Central memory CD8-positive, alpha-beta T cell (primary cell): ENCODE data around the gene CDCP1.
"Not testable (repeated sequence)": the region's sequence is repeated elsewhere in the genome, so short reads cannot be mapped to it uniquely, and the experiment has no call there.

Experiments used
- ATAC-seq: fragments of 150-1000 bp; cut with Tn5 transposase; replicated peaks from 2 replicates; pipeline ENCODE4 v1.10.0; 2022; ENCODE audit warnings: mild to moderate bottlenecking, moderate FRiP score, moderate number of reproducible peaks; ENCODE audit not compliant: poor library complexity, severe bottlenecking; ENCODE audit errors: extremely low read depth
- DNase-seq, 2 donors: peaks; one replicate each; pipeline ENCODE4 v3.0.0; 2021; ENCODE audit warnings: low spot score in 2 of 2
- H3K27ac Mint-ChIP-seq: one replicate; pipeline ENCODE4 v1.8.0; 2022; ENCODE audit warnings: low read depth, mild to moderate bottlenecking, moderate library complexity, mixed read lengths
- H3K27me3 Mint-ChIP-seq: one replicate; pipeline ENCODE4 v1.8.0; 2022; ENCODE audit warnings: mixed read lengths
- H3K36me3 Mint-ChIP-seq: one replicate; pipeline ENCODE4 v1.8.0; 2022; ENCODE audit warnings: mild to moderate bottlenecking, moderate library complexity, mixed read lengths; ENCODE audit not compliant: insufficient read depth
- H3K4me1 Mint-ChIP-seq: one replicate; pipeline ENCODE4 v1.8.0; 2022; ENCODE audit warnings: mixed read lengths
- H3K4me3 Mint-ChIP-seq: one replicate; pipeline ENCODE4 v1.8.0; 2022; ENCODE audit warnings: mild to moderate bottlenecking, moderate library complexity, mixed read lengths
- H3K9me3 Mint-ChIP-seq: one replicate; pipeline ENCODE4 v1.8.0; 2022; ENCODE audit warnings: mixed read lengths

CDCP1 gene

DNA sequence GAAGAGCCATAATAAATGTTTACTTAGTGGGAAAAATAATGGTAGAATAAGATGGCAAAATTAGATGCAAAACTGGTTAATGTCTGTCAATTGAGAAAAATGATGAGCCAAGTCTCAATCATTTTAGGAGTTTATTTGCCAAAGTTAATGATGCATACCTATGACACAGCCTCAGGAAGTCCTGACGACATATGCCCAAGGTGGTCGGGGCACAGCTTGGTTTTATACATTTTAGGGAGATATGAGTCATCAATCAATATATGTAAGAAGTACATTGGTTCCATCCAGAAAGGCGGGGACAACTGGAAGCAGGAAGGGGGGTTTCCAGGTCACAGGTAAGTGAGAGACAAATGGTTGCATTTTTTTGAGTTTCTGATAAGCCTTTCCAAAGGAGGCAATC is 88.6 kb downstream of the CDCP1 start:
- Mint-ChIP-seq H3K9me3 (no peaks in the 10 kb centered on the region), H3K36me3 (no peaks in the 10 kb centered on the region), H3K4me3 (no peak overlapping the region), H3K27ac (no peak overlapping the region), H3K4me1 (no peaks in the 10 kb centered on the region), H3K27me3 (peaks cover 22% of the 10 kb centered on the region)
- ATAC-seq (no peak), DNase-seq (no peak)

DNA sequence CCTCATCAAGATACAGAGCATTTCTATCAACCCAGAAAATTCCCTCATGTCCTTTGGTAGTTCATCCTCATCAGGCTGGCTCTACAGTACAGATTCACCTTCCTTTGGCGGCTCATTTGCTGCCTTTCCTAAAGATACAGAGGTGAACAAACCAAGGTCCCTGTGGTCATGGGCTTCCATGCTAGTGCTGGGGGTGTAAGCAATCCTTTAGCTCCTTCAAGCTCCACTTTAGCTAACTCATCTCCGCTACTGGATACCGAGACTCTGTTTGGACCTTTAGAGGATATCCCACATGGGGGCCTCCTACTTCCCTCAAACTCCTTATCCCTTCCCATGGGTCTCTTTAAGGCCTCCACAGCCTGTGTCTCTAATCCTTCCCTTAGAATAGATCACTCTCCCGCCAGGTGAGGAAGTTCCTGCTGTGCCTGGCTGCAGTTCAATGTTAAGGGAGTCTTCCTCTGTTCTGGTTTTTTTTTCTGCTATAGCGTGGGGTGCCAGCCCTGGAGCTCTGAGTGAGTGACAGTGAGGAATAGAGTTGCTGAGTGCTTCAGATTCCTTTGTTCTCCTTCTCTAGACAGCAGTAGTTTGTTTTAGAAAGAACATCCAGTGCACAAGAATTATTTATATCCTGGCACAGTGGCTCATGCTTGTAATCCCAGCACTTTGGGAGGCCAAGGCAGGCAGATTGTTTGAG is 89.4 kb downstream of the CDCP1 start:
- no peak overlapping the region for H3K4me3 Mint-ChIP-seq
- H3K27me3 Mint-ChIP-seq: peaks cover 22% of the 10 kb centered on the region
- H3K27ac Mint-ChIP-seq: no peak overlapping the region
- ATAC-seq (no peak), DNase-seq (no peak)
- H3K9me3 Mint-ChIP-seq: no peaks in the 10 kb centered on the region
- no peaks in the 10 kb centered on the region for H3K4me1 Mint-ChIP-seq
- no peaks in the 10 kb centered on the region for H3K36me3 Mint-ChIP-seq

DNA sequence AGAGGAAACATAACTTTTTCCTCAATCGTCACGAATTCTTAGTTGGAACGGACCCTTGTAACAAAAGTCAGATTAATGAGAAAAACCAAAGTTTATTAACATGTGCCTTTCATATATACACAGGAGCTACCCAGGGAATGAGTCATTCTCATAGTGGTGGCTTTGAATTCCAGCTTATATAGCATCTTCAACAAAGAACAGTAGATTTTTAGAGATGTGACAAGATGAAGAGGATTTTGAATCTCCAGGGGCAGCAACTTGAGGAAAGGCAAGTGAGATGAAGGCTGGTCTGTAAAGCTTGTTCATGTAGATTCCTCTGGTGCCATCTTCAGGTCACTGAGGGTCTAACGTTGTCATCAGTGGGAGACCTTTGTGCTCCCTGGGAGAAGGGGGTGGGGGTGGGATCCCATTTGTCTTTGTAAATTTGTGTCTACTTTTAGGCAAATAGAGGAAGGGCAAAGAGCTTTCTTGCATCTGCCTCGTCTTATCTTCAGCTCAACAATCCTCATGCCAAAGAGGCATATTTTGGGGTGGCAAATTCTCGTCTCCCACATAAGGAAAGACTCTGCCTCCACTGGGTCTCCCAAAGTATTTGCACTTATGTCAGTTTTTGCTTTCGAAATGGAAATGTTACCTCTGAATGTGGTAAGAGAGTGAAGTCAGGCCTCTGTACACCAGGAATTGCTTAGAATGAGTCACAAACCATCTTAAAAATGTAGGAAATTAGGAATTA is 90.6 kb downstream of the CDCP1 start:
- Mint-ChIP-seq H3K4me1 (no peaks in the 10 kb centered on the region), H3K9me3 (no peaks in the 10 kb centered on the region), H3K36me3 (no peaks in the 10 kb centered on the region), H3K27ac (no peak overlapping the region), H3K4me3 (no peak overlapping the region), H3K27me3 (peaks cover 27% of the 10 kb centered on the region)
- DNase-seq (no peak), ATAC-seq (no peak)

DNA sequence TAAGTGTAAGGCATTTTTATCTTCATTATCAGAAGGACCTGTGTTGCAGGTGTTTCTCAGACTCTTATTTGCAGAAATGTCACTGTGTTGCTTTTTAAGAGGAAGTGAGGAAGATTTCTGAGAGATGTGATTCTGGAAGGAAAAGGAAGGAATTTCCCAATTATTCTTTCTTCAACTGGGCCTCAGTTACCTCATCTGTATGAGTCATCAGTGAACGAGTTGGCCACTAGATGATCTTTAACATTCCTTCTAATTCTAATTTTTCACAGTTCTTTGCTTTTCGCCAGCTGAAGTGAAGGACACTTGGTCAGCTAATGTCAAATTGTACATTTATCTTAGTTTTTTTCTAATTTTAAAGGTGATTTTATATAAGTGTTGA is 91.2 kb downstream of the CDCP1 start:
- Mint-ChIP-seq H3K27ac (no peak overlapping the region), H3K4me3 (no peak overlapping the region), H3K27me3 (peaks cover 32% of the 10 kb centered on the region), H3K36me3 (no peaks in the 10 kb centered on the region), H3K9me3 (no peaks in the 10 kb centered on the region), H3K4me1 (no peaks in the 10 kb centered on the region)
- ATAC-seq (no peak), DNase-seq (no peak)

DNA sequence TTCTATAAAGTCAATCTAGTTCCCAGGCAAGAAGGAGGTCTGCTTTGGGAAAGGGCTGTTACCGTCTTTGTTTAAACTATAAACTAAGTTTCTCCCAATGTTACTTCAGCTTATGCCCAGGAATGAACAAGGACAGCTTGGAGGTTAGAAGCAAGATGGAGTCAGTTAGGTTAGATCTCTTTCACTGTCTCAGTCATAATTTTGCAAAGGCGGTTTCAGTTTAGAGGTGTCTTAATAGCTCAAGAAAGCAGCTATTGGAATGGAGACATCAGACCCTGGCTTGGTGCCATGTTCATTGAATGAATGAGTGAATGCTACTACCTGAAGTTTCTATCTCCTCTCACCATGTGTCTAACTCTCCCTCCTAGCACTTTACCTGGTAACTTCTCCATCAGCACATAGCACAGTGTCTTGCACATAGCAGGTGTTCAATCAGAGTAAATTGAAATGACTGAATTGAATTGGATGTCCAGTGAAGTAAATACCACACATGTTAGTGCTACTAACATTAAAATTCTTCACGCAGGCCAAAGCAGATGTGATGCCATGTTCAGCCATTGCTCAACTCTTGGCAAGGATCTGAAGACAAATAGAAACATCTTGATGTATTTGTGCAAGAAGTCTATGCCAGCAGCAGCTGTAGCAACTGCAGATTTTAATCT is 91.9 kb downstream of the CDCP1 start:
- Mint-ChIP-seq H3K27ac (no peak overlapping the region), H3K27me3 (peaks cover 39% of the 10 kb centered on the region), H3K9me3 (no peaks in the 10 kb centered on the region), H3K4me1 (no peaks in the 10 kb centered on the region), H3K4me3 (no peak overlapping the region), H3K36me3 (no peaks in the 10 kb centered on the region)
- no peak for ATAC-seq
- DNase-seq: no peak

DNA sequence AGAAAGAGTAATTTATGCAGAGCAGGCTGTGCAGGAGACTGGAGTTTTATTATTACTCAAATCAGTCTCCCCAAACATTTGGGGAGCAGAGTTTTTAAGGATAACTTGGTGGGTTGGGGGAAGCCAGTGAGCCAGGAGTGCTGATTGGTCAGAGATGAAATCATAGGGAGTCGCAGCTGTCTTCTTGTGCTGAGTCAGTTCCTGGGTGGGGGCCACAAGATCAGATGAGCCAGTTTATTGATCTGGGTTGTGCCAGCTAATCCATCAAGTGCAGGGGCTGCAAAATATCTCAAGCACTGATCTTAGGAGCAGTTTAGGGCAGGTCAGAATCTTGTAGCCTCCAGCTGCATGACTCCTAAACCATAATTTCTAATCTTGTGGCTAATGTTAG is 92.4 kb downstream of the CDCP1 start:
- H3K27ac Mint-ChIP-seq, H3K9me3 Mint-ChIP-seq, H3K4me1 Mint-ChIP-seq, H3K36me3 Mint-ChIP-seq, H3K4me3 Mint-ChIP-seq, DNase-seq, ATAC-seq: not testable (repeated sequence)
- peaks cover 44% of the 10 kb centered on the region for H3K27me3 Mint-ChIP-seq

DNA sequence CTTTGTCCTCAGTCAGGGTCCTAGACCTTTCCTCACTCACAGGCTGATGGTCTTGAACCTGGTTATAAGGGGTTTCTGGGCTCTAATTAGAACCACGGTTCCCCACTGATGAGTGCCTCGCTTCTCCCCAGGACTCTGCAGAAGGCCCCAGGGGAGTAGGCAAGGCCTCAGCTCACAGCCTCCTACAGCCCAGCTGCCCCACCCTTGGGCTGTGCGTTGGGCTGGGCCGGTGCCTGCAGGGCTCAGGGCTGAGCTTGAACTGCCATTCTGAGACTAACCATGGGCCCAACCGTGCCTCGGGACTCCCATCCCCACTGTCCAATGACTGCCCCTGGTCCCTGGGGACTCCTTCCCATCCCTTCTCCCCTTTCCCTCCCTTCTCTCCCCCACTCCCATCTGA is 94.5 kb downstream of the CDCP1 start:
- Mint-ChIP-seq H3K36me3 (no peaks in the 10 kb centered on the region), H3K4me1 (no peaks in the 10 kb centered on the region), H3K27me3 (peaks cover 41% of the 10 kb centered on the region), H3K27ac (no peak overlapping the region), H3K4me3 (no peak overlapping the region), H3K9me3 (no peaks in the 10 kb centered on the region)
- ATAC-seq: no peak
- DNase-seq: no peak

DNA sequence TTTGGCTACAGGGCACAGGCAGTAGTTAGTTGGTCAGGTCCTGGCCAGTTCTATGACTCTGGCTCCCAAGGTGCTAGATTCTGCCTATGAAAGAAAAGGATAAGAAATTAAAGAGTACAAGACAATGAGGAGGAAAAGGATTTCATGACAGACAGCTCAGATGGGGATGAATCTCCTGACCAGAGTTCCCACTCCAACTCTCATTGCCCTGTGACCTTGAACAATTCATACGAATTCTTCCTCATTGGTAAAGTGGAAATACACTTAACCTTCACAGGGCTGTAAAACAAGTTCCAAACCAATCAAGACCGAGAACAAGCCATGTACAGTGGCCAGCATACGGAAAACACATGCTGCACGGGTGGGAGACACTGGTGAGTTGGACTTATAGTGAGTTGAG is 96.4 kb downstream of the CDCP1 start:
- Mint-ChIP-seq H3K9me3 (no peaks in the 10 kb centered on the region), H3K4me3 (no peak overlapping the region), H3K36me3 (no peaks in the 10 kb centered on the region), H3K4me1 (no peaks in the 10 kb centered on the region), H3K27ac (no peak overlapping the region), H3K27me3 (peaks cover 38% of the 10 kb centered on the region)
- DNase-seq: no peak
- no peak for ATAC-seq

DNA sequence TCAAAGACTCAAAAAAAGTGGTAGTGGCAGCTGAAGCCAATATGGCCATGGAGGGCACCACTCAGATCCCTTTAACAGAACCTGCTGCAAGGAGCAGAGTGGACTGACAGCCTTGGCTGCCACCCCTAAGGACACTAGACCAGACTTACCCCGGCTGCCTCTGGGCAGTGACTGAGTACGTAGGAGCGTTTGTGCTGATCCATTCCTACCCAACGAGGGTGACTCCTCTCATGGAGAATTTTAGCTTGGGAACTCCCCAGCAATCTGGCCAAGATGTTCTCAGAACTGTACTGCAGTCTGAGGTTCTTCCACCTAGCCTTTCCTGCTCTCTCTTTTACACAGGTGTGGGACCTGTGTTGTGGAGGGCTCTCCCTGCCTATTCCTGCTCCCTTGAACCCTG is 97.9 kb downstream of the CDCP1 start:
- no peaks in the 10 kb centered on the region for H3K36me3 Mint-ChIP-seq

DNA sequence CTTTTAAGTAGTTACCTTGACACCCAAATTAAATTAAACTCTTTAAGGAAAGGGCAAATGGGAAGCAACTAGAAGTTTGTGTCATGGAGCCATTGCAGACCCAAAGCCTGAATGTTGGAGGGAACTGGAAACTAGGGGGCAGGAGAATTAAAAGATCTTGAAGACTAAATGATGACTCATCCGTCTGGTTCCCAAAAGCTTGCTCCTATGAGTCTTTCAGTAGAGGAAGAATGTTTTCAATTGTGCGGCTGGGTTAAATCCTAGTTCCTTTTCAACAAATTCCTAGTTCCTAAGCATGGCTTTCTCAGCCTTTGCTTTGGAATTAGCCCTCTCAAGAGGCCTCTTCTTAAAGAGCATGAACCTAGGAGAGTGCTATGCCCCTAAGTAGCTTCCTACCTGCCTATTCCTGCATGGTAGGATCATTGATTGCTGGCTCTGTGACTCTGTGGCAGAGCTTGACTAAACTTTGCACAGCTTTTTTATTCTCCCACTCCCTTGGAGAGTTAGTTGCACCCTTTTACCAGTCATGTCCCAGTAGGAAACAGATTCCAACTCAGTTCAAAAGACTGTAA is 102.4 kb downstream of the CDCP1 start:
- no peak overlapping the region for H3K4me3 Mint-ChIP-seq
- H3K27me3 Mint-ChIP-seq: peaks cover 15% of the 10 kb centered on the region
- no peaks in the 10 kb centered on the region for H3K4me1 Mint-ChIP-seq
- DNase-seq (no peak), ATAC-seq (no peak)
- no peaks in the 10 kb centered on the region for H3K36me3 Mint-ChIP-seq
- no peak overlapping the region for H3K27ac Mint-ChIP-seq
- H3K9me3 Mint-ChIP-seq: no peaks in the 10 kb centered on the region

More for the DNA sequence above, 97.9 kb downstream of the CDCP1 start:
- Mint-ChIP-seq H3K27ac (no peak overlapping the region), H3K27me3 (peaks cover 38% of the 10 kb centered on the region), H3K4me1 (no peaks in the 10 kb centered on the region), H3K4me3 (no peak overlapping the region), H3K9me3 (no peaks in the 10 kb centered on the region)
- no peak for ATAC-seq
- DNase-seq: no peak

DNA sequence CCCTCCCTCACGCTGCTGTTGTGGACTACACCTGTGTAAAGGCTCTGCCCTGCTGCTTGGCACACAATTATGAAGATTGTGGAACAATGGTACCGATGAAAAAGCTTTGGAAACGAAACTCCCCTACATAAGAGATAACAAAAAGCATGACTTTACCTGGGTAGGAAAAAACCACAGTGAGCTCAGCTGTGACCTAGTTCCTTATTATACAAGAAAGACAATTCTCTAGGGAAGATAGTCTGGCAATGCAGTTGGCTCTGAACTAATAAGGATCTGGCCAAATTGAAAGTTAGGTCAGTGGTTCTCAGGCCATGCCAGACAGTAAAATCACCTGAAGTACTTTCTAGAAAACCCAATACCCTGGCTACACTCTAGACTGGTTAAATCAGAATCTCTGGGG is 104.0 kb downstream of the CDCP1 start:
- Mint-ChIP-seq H3K27me3 (peaks cover 2% of the 10 kb centered on the region), H3K27ac (no peak overlapping the region), H3K4me1 (no peaks in the 10 kb centered on the region), H3K4me3 (no peak overlapping the region), H3K36me3 (peaks cover 2% of the 10 kb centered on the region), H3K9me3 (no peaks in the 10 kb centered on the region)
- DNase-seq (no peak), ATAC-seq (no peak)

DNA sequence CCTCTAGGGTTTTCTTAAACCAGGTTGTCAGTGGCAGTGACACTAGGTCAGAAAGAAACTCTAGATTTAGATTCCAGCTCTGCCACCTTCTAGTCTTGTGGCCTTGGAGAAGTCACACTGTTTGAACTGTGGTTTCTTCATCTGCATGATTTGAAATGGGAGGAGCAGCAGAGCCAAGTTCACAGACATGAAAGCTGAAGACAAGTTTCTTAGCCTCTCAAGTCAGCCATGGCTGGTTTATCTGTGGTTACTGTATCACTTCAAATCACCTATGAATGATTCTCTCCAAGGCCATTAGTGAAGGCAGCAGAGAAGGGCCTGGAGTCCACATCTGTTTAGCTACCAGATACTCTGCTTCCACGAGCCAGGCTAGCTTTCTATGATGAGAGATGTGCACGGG is 104.5 kb downstream of the CDCP1 start:
- H3K9me3 Mint-ChIP-seq: no peaks in the 10 kb centered on the region
- DNase-seq: no peak
- peaks cover 2% of the 10 kb centered on the region for H3K36me3 Mint-ChIP-seq
- H3K27ac Mint-ChIP-seq: no peak overlapping the region
- H3K27me3 Mint-ChIP-seq: peaks cover 7% of the 10 kb centered on the region
- H3K4me1 Mint-ChIP-seq: no peaks in the 10 kb centered on the region
- H3K4me3 Mint-ChIP-seq: no peak overlapping the region
- no peak for ATAC-seq
